ENCODE results near the gene CREBRF. TPM values are rescaled to one million over a fixed set of nuclear protein-coding genes. Genes with fewer than 3 reads are reported as not detected.

CREBRF gene
- total RNA-seq, 1 donor from 2014 or later: 17.8 TPM

GRCh38 chr5:173020154-173020581 lies 36.0 kb upstream of the CREBRF start:
- Mint-ChIP-seq H3K4me3 (ENCODE audit: low read depth) (no peak overlapping the region), H3K4me1 (ENCODE audit: low read depth) (peaks cover 20% of the 10 kb centered on the region), H3K27me3 (no peaks in the 10 kb centered on the region), H3K36me3 (ENCODE audit: insufficient read depth) (peaks cover 22% of the 10 kb centered on the region), H3K9me3 (ENCODE audit: low read depth) (no peaks in the 10 kb centered on the region), H3K27ac (no peak overlapping the region)
- no peak for TF ChIP-seq CTCF (IDR thresholded peaks at IDR 0.05; ENCODE audit: unreplicated experiment)
- no peak for DNase-seq (ENCODE audit: low spot score, unreplicated experiment)

DNA sequence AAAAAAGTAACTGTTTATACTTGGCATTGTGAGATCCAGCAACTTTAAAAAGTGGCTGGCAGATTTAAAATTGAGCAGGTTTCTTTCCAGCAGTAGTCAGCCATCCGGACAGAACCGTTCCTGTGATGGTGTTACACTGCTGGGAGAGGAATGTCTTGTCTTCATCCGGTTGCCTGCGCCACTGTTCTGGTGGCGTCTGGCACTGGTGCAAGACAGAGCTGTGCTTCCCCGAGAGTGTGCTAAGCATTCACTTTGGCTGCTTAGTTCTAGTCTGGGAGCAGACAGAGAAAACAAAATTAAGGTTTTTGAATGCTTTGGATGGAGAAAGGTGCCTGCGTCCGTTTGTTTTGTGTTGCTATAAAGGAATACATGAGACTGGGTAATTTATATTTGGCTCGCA lies 35.5 kb upstream of the CREBRF start:
- no peak for TF ChIP-seq CTCF (IDR thresholded peaks at IDR 0.05; ENCODE audit: unreplicated experiment)
- Mint-ChIP-seq H3K27ac (no peak overlapping the region), H3K27me3 (no peaks in the 10 kb centered on the region), H3K4me3 (ENCODE audit: low read depth) (no peak overlapping the region), H3K9me3 (ENCODE audit: low read depth) (no peaks in the 10 kb centered on the region), H3K36me3 (ENCODE audit: insufficient read depth) (peaks cover 22% of the 10 kb centered on the region), H3K4me1 (ENCODE audit: low read depth) (peaks cover 20% of the 10 kb centered on the region)
- DNase-seq (ENCODE audit: low spot score, unreplicated experiment): no peak

GRCh38 chr5:173025651-173026050 lies 30.5 kb upstream of the CREBRF start:
- Mint-ChIP-seq H3K4me1 (ENCODE audit: low read depth) (no peaks in the 10 kb centered on the region), H3K36me3 (ENCODE audit: insufficient read depth) (peaks cover 15% of the 10 kb centered on the region), H3K27ac (no peak overlapping the region), H3K4me3 (ENCODE audit: low read depth) (no peak overlapping the region), H3K9me3 (ENCODE audit: low read depth) (no peaks in the 10 kb centered on the region), H3K27me3 (no peaks in the 10 kb centered on the region)
- no peak for DNase-seq (ENCODE audit: low spot score, unreplicated experiment)
- TF ChIP-seq CTCF (IDR thresholded peaks at IDR 0.05; ENCODE audit: unreplicated experiment): no peak

DNA sequence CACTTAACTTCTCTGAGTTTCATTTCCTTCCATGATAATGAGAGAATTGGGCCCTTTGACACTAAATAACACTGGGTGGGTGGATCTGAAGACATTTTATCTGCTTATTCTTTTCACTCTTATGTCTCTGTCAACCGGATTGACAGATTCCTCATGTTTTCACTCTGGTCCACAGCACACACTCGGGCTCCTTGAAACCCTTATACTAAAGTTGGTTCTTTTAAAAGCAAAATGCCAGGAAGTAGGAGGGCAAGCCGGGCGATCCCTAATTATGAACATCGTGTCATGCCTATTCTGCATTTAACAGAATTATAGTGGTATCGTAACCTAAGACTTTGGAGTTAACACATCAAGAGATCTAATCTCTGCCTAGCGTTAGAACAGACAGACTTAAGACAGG lies 28.2 kb upstream of the CREBRF start:
- H3K4me1 Mint-ChIP-seq (ENCODE audit: low read depth): no peaks in the 10 kb centered on the region
- H3K4me3 Mint-ChIP-seq (ENCODE audit: low read depth): no peak overlapping the region
- no peaks in the 10 kb centered on the region for H3K9me3 Mint-ChIP-seq (ENCODE audit: low read depth)
- peak overlapping the region; percentile 12 for H3K27ac Mint-ChIP-seq
- H3K36me3 Mint-ChIP-seq (ENCODE audit: insufficient read depth): peaks cover 5% of the 10 kb centered on the region
- no peak for DNase-seq (ENCODE audit: low spot score, unreplicated experiment)
- TF ChIP-seq CTCF (IDR thresholded peaks at IDR 0.05; ENCODE audit: unreplicated experiment): no peak
- no peaks in the 10 kb centered on the region for H3K27me3 Mint-ChIP-seq

GRCh38 chr5:173028811-173029327 lies 27.3 kb upstream of the CREBRF start:
- H3K4me1 Mint-ChIP-seq (ENCODE audit: low read depth): no peaks in the 10 kb centered on the region
- no peaks in the 10 kb centered on the region for H3K9me3 Mint-ChIP-seq (ENCODE audit: low read depth)
- H3K4me3 Mint-ChIP-seq (ENCODE audit: low read depth): no peak overlapping the region
- H3K27ac Mint-ChIP-seq: no peak overlapping the region
- no peak for DNase-seq (ENCODE audit: low spot score, unreplicated experiment)
- H3K36me3 Mint-ChIP-seq (ENCODE audit: insufficient read depth): peaks cover 3% of the 10 kb centered on the region
- TF ChIP-seq CTCF (IDR thresholded peaks at IDR 0.05; ENCODE audit: unreplicated experiment): no peak
- no peaks in the 10 kb centered on the region for H3K27me3 Mint-ChIP-seq
